ENCODE data around the gene TARS2. TPM values are rescaled to one million over a fixed set of nuclear protein-coding genes. Genes with fewer than 3 reads are reported as not detected.

TARS2 gene
- total RNA-seq, 4 donors from 2014 or later, result 9.7 to 25.1 (median 16.5) TPM

DNA sequence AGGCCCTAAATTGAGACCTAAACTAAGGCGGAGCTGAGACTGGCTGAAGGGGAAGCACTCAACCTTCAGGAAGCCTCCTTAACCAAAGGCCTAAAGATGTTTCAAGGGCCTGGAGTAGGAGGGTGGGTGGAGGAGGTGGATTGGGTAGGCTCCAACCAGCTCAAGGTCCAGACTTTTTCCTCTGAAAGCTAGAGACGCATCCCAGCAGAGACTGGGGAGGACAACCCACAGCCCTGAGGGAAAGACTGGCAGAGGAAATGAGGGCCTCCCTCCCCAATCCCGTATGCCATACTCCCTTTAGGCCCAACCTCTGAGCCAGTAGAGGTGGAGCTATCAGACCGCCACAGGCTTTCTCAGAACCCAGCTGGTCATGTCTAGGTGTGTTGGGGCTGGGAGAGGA is 21.8 kb downstream of the TARS2 start:
- 32 to 41% methylated on average over 4 of the region's 4 CpGs for WGBS, 2 donors
- no peak overlapping the region for H3K4me3 ChIP-seq (ENCODE audit: low read depth, poor library complexity, severe bottlenecking)
- DNase-seq (ENCODE audit: low spot score in 2 of 2), result no peak
- TF ChIP-seq CTCF (IDR thresholded peaks at IDR 0.05), result no peak
- no peak for TF ChIP-seq POLR2A (IDR thresholded peaks at IDR 0.05)
- intact Hi-C loops (cut with DNase I; ENCODE audit: low total_unique reads), result no loop called here

DNA sequence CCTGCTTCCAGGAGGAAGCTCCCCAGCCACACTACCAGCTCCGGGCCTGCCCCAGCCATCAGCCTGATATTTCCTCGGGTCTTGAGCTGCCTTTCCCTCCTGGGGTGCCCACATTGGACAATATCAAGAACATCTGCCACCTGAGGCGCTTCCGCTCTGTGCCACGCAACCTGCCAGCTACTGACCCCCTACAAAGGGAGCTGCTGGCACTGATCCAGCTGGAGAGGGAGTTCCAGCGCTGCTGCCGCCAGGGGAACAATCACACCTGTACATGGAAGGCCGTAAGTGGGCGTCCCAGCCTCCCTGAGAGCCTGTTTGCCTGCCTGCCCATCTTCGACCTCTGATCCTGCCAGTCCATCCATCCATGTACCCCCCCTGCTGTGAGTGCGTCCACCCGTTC is 24.3 kb downstream of the TARS2 start:
- H3K4me3 ChIP-seq (ENCODE audit: low read depth, poor library complexity, severe bottlenecking), result no peak overlapping the region
- no peak for DNase-seq (ENCODE audit: low spot score in 2 of 2)
- 92 to 95% methylated on average over 12 of the region's 12 CpGs for WGBS, 2 donors
- TF ChIP-seq CTCF (IDR thresholded peaks at IDR 0.05), result no peak
- TF ChIP-seq POLR2A (IDR thresholded peaks at IDR 0.05), result no peak
- intact Hi-C loops (cut with DNase I; ENCODE audit: low total_unique reads), result no loop called here

GRCh38 chr1:150511985-150512660 is 24.9 kb downstream of the TARS2 start:
- intact Hi-C loops (cut with DNase I; ENCODE audit: low total_unique reads), result no loop called here
- no peak for TF ChIP-seq POLR2A (IDR thresholded peaks at IDR 0.05)
- no peak for TF ChIP-seq CTCF (IDR thresholded peaks at IDR 0.05)
- 89 to 93% methylated on average over 17 of the region's 17 CpGs for WGBS, 2 donors
- H3K4me3 ChIP-seq (ENCODE audit: low read depth, poor library complexity, severe bottlenecking), result no peak overlapping the region
- DNase-seq (ENCODE audit: low spot score in 2 of 2), result no peak

DNA sequence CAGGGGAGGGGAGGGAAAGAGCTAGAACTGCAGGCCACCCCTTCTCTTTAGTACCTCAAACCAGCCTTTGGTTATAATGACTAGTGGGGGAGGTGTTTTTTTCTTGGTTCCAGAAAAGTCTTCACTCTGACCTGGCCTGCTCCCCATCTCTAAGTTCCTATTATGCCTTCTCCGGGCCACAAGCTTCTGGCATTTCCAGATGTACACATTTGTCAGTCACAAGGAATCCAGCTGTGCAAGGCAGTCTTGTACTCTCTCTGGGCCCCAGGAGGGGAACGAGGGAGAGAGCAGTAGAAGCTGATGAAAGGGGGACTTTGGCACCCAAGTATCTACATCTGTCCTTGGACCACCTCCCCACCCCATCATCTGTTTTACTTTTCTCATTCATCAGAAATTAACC is 25.6 kb downstream of the TARS2 start:
- intact Hi-C loops (cut with DNase I; ENCODE audit: low total_unique reads), result no loop called here
- TF ChIP-seq CTCF (IDR thresholded peaks at IDR 0.05), result no peak
- no peak for TF ChIP-seq POLR2A (IDR thresholded peaks at IDR 0.05)
- no peak overlapping the region for H3K4me3 ChIP-seq (ENCODE audit: low read depth, poor library complexity, severe bottlenecking)

GRCh38 chr1:150513351-150513791 is 26.2 kb downstream of the TARS2 start:
- intact Hi-C loops (cut with DNase I; ENCODE audit: low total_unique reads), result no loop called here
- no peak overlapping the region for H3K4me3 ChIP-seq (ENCODE audit: low read depth, poor library complexity, severe bottlenecking)
- no peak for TF ChIP-seq POLR2A (IDR thresholded peaks at IDR 0.05)
- TF ChIP-seq CTCF (IDR thresholded peaks at IDR 0.05), result no peak
- DNase-seq (ENCODE audit: low spot score in 2 of 2), result no peak
- 52 to 61% methylated on average over 7 of the region's 7 CpGs for WGBS, 2 donors

More for the DNA sequence above, 25.6 kb downstream of the TARS2 start:
- no peak for DNase-seq (ENCODE audit: low spot score in 2 of 2)
- 37 to 71% methylated on average over 2 of the region's 2 CpGs for WGBS, 2 donors

DNA sequence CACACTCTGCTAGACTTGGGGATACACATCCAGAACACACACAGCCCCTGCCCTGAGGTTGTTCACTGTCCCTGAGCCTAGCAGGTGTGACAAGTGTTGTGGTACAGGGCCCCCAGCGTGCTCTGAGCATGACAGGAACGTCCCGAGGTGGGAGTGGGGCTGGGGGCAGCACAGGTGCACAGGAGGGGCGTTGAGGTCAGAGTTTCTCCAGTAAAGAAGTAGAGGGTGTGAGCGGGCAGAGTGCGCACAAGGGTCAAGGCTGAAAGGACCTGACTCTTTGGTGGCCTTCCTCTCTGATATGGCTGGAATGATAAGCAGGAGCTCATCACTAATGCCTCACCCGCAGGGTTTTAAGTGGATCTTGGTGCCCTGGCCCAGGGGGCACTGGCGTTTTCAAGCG is 27.0 kb downstream of the TARS2 start:
- no peak for DNase-seq (ENCODE audit: low spot score in 2 of 2)
- no peak for TF ChIP-seq POLR2A (IDR thresholded peaks at IDR 0.05)
- no peak for TF ChIP-seq CTCF (IDR thresholded peaks at IDR 0.05)
- 91 to 92% methylated on average over 9 of the region's 9 CpGs for WGBS, 2 donors
- intact Hi-C loops (cut with DNase I; ENCODE audit: low total_unique reads), result no loop called here
- no peak overlapping the region for H3K4me3 ChIP-seq (ENCODE audit: low read depth, poor library complexity, severe bottlenecking)
